NCI-H187 (cell line): Measurements from ENCODE around the gene IL1RL2.

ENCODE experiments used
- DNase-seq, 2 experiments: peaks; one replicate each; lab custom pipeline; 2025; lab: John Stamatoyannopoulos, UW

Gene IL1RL2

GRCh38 chr2:102267774-102268173 lies 81.0 kb downstream of the IL1RL2 start:
- no peak for DNase-seq

- no peak for DNase-seq
Measured at GRCh38 chr2:102268510-102269199, 81.8 kb downstream of the IL1RL2 start.

DNA sequence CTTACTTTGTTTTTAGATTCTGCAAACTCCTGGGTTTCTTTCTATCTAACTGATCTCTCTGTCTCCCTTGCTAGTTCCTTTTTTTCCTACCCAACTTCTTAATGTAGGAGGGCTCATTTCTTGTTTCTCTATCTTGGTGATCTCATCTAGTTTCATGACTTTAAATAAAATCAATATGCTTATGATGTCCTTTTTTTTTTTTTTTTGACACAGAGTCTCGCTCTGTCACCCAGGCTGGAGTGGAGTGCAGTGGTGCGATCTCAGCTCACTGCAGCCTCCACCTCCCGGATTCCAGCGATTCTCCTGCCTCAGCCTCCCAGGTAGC lies 82.3 kb downstream of the IL1RL2 start:
- no peak for DNase-seq

DNA sequence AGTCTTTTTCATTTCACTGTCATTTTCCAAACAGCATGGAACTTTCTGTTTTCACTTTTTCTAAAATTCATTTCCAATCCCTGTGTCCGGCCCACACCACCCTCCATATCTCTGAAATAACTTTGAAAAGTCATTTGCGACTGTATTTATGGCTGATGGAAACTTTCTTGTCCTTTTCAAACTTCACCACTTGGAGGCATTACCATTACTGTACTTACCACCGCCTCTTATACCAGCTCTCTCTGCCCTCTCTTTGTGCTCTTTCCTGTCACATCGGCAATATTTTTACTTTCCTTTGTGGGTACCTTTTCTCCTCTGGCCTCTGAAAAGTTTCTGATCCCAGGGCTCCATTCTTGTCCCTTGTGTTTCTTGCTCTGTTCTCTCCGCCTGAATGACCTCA lies 85.0 kb downstream of the IL1RL2 start:
- DNase-seq: no peak

DNA sequence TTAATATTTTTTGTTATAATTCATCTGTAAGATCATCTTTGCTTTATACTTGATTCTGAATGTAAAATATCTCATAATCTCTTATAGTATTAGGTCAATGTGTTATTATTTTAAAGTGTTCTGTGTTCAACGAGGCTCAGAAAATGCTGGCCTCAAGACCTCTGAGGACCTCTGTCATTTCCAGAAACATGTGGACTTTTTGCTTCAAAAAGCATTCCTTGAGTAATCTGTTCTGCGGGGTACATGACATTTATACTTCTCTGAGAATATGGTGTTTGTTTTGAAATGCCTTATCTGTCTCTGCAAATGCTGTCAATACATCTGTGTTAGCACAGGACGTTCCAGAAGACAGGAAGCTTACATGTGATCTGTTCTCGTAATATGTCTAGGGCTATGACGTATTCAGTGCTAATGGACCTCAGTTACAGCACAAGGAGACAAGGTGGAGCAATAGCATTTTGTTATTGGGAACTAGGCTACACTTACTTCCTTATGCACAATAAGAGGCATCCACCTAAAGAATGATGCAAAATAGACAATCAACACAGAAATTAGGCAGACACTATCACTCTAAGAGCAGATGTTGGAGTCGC lies 86.9 kb downstream of the IL1RL2 start:
- no peak for DNase-seq

GRCh38 chr2:102276549-102277201 lies 89.9 kb downstream of the IL1RL2 start:
- DNase-seq: no peak

DNA sequence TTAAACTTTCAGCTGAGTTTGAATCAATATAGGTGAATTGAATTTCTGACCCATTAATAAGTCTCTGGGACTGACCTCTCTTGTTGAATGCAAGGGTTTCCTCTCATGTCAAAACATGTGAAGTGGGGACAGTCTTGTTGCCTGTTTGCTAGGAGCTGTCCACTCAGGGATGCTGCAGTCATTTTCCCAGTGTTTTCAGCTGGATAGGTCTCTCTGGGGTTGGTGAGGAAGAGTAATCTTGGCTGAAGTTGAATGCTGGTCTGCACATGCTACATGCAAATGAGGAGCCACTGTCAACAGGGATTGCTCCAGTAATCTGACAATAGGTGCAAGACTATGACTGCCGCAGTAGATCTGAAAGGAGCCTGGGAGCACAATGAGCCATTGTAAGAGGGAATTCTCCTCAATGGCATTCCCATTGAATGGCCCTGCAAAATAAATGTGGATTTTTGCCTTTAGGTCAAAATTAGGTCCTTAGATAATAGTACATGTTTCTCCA lies 90.4 kb downstream of the IL1RL2 start:
- no peak for DNase-seq

- no peak for DNase-seq
Measured at GRCh38 chr2:102278720-102279390, 92.0 kb downstream of the IL1RL2 start.

DNA sequence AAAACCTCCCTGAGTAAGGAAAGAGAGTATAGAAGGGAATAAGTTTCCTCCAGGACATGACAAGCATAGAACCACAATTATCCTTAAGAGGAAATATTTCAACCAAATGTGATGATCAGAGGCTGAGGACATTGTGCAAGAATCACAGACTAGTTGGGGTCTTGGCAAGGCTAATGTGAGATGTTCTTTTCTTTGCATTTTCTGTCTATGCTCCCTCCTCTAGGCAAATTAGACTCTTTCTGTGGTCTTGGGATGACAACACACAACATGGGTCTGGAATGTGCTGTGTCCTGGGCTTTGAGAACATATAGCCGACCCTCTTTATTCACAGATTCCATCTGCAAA lies 92.5 kb downstream of the IL1RL2 start:
- DNase-seq: no peak

GRCh38 chr2:102282678-102283091 lies 95.9 kb downstream of the IL1RL2 start:
- DNase-seq: no peak

DNA sequence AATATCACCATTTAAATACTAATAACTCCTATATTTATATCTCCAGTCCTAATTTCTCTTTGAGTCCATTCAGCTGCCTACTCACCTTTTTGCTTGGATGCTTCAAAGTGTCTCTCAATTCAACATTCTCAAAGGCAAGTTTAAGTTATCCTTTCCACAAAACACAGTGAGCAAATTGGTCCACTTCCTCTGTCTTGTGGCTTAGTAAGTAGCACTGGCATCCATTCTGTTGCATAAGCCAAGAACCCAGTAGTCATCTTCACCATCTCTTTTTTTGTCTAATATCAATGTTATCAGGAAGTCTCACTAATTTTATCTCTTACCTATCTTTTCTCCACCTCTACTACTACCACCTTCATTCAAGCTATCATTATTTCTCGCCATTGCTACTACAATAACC lies 97.2 kb downstream of the IL1RL2 start:
- no peak for DNase-seq

DNA sequence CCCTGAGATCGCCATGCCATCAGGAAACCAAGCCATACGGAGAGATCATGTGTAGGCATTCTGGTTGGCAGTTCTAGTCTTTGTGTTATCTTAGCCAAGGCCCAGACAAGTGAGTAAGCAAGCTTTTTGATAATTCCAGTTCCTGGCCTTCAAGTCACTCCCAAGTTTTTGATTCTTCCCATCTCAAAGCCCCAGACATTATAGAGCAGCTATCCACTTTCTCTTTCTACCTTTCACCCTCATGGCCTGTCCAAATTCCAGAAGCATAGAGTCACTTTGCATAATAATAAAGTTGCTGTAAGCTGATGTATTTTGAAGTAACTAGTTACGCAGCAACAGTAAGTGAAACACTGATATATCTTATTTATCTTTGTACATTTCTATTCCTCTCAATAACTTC lies 97.8 kb downstream of the IL1RL2 start:
- DNase-seq: no peak

GRCh38 chr2:102285368-102285767 lies 98.5 kb downstream of the IL1RL2 start:
- no peak for DNase-seq

GRCh38 chr2:102286041-102286440 lies 99.2 kb downstream of the IL1RL2 start:
- DNase-seq: no peak

DNA sequence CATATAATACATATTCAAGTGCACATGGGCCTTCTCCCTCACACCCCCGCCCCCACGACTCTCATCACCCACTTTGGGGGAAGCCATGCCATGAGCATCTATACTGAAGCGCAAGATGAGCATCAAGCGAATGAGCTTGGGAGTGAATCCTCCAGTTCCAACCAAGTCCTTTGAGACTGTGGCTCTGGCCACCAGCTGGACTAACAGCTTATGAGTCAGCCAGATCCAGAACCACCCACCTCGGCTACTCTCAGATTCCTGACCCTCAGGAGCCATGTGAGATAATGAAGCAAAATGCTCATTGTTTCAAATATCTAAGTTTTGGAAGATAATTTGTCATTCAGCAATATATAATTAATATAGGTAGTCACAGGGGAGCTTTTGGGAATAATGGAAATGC lies 102.3 kb downstream of the IL1RL2 start:
- DNase-seq: no peak
